IPS-11a (cell line): ENCODE data around the gene IFI35.
"Not testable (repeated sequence)": the region's sequence is repeated elsewhere in the genome, so short reads cannot be mapped to it uniquely, and the experiment has no call there.

Experiments used
- H3K4me3 ChIP-seq: one replicate; pipeline ENCODE4 v1.5.1; 2013; ENCODE audit warnings: low read depth, low read length, control low read depth

IFI35 gene

DNA sequence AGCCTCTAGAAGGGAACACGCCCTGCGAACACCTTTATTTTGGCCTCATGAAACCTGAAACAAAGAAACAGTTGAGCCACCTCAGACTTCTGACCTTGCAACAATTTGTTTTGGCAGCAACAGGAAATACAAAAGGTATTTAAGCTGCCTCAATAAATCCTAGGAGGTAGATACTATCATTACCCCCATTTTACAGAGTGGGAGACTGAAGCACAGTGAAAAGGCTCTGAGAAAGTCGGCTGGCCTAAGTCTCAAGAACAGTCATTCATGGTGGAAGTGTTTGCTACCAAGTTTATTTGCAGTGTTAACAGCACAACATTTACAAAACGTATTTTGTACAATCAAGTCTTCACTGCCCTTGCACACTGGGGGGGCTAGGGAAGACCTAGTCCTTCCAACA, 37.4 kb downstream of the IFI35 start:
- H3K4me3 ChIP-seq, result no peak overlapping the region

DNA sequence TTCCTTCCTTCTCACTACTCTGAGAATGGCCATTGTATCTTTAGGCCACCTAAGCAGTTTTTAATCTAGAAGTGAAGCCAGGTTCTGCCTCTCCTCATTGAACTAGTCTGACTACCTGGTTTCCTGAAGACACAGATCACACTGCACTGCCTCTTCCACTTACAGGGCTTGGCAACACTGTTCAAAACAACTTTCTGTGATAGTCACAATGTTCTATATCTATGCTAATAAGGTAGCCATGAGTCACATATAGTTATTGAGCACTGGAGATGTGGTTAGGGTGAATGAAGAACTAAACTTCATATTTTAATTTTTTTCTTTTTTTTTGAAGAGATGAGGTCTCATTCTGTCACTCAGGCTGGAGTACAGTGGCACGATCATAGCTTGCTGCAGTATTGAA, 45.4 kb downstream of the IFI35 start:
- H3K4me3 ChIP-seq, result no peak overlapping the region

DNA sequence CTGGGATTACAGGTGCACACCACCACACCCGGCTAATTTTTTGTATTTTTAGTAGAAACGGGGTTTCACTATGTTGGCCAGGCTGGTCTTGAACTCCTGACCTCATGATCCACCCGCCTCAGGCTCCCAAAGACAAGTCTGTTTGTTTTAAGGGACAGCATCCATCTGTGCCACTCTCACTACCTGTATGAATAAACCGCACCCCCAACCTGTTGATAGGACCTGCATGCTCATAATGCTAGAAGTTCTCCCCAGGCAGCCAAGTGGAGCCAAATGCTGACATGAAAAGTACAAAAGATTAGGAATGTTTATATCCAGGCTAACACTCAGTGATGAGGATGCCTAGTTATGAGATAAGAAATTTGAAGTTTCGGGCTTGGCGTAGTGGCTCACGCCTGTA, 46.4 kb downstream of the IFI35 start:
- H3K4me3 ChIP-seq, result not testable (repeated sequence)

DNA sequence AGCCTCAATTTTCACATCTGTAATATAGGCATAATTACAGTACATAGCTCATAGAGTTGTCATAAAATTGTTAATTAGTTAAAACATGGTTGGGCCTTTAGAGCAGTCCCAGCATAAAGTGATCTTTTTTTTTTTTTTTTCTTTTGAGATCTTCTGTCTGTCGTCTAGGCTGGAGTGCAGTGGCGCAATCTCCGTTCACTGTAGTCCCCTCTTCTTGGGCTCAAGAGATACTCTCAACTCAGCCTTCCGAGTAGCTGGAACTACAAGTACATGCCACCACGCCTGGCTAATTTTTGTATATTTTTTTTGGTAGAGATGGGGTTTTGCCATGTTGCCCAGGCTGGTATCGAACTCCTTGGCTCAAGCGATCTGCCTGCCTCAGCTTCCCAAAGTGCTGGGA, 49.5 kb downstream of the IFI35 start:
- no peak overlapping the region for H3K4me3 ChIP-seq

DNA sequence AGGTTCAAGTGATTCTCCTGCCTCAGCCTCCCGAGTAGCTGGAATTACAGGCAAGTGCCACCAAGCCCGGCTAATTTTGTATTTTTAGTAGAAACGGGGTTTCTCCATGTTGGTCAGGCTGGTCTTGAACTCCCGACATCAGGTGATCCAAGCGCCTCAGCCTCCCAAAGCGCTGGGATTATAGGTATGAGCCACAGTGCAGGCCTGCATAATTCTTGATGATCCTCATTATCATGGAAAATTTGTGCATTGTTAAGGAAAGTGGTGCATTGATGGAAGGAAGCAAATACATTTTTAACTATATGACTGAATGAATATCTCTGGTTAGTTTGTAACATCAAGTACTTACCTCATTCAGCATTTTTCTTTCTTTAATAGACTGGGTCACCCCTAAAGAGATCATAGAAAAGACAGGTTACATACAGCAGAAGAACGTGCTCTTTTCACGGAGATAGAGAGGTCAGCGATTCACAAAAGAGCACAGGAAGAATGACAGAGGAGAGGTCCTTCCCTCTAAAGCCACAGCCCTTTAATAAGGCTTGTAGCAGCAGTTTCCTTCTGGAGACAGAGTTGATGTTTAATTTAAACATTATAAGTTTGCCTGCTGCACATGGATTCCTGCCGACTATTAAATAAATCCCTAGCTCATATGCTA, 56.5 kb downstream of the IFI35 start:
- H3K4me3 ChIP-seq, result no peak overlapping the region
